ENCODE data around the gene FUS.

The FUS gene

DNA sequence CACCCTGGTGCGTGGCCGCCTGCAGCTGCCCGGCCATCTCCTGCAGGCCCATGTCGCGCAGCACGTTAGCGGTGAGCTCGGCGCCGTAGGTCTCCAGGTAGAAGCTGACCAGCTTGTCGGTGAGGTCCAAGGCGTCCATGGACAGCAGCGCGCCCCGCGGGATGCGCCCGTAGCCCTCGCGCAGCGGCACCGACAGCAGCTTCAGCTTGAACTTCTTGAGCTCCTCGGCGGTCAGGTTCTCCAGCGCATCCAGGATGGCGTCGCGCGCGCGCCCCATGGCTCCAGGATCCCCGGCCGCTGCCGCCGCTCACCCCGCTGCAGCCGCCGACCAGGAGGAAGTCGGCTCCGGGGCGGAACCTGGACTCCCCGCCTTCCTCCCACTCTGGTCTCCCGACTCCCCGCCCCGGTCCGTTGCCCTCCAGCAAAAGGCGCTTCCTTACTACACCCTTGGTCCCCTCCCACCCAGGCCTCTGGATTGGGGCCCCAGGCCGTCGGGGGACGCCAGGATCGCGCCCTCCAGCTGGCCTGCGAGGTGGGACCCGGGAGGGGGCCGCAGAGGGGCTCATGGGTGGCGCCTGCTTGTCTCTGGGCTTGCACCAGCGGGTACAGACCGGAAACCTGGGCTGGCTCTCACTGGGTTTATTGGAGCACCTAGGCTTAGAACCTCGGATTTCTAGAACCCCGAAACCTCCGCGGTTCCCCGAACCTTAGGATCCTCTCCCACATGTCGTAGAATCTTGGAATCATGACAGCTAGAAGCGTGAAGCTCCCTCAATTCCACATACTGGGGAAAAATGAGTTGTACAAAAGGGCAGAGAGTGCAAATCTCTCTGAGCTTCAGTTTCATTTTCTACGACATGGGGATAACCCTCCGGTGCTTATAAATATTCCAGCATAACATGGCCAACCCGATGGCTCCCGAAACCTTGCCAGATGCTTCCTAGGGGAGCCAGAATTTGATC is 22.8 kb downstream of the FUS start, which contains the start of gene PYCARD:
TSS of gene PYCARD (minus strand) at position 347 of the 962 bp plus-strand sequence. CDS start at position 277, 70 bp downstream.
- DNase-seq (ENCODE audit: low read depth in 2 of 2): no peak

DNA sequence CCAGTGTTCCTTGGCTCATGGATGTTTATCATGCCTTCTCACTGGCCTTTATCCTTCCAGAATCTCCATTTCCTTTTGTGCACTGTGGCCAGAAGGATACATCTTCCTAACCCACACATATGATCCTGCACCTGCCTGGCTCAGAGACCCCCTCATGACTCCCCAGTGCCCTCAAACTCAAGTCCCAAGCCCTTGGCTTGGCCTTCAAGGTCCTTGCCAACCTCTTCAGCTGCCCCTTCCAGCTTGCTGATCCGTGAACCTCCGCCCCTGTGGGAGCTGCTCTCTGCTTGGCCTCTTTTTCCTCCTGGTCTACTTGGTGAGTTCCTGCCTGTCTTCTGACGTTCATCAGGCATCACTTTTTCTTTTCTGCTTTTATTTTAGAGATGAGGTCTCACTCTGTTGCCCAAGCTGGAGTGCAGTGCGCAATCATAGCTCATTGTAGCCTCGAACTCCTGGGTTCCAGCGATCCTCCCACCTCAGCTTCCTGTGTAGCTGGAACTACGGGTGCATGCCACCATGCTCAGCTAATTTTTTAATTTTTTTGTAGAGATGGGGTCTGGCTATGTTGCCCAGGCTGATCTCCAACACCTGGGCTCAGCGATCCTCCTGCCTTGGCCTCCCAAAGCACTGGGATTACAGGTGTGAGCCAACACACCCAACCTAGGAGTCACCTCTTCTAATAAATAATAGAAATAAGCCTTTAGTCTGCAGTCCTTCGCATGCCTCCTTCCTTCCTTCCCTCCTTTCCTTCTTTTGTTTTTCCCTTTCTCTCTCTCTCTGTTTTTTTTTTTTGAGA is 25.1 kb downstream of the FUS start:
- DNase-seq (ENCODE audit: low read depth in 2 of 2): no peak

DNA sequence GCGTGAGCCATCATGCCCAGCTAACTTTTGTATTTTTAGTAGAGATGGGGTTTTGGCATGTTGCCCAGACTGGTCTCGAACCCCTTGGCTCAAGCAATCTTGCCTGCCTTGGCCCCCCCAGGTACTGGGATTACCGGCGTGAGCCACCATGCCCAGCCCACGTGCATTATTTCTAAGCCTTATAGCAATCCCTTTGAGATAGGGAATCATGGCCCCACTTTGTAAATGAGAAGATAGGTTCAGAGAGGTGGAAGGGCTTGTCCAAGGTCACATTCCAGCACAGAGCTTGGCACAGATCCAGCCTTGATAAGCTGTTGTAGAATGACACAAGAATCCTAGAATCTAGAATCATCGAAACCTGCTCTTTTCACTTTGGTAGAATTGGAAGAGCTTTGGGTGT is 26.8 kb downstream of the FUS start:
- DNase-seq (ENCODE audit: low read depth in 2 of 2): no peak

DNA sequence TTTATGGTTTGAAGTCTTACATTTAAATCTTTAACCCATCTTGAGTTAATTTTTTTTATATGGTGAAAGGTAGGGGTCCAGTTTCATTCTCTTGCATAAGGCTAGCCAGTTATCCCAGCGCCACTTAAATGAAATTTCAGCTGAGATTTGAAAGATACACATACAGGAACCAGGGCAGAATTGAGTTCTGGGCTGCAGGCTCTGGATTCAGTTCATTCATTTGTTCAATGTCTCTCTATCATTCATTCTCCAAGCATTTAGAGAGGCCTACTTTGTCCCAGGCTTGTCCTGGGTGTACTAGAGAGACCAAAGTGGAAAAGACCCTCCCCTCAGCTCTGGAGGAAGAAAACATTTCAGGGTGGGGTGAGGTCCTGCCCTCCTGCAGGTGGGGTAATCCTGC is 33.4 kb downstream of the FUS start:
- DNase-seq (ENCODE audit: low read depth in 2 of 2): no peak

DNA sequence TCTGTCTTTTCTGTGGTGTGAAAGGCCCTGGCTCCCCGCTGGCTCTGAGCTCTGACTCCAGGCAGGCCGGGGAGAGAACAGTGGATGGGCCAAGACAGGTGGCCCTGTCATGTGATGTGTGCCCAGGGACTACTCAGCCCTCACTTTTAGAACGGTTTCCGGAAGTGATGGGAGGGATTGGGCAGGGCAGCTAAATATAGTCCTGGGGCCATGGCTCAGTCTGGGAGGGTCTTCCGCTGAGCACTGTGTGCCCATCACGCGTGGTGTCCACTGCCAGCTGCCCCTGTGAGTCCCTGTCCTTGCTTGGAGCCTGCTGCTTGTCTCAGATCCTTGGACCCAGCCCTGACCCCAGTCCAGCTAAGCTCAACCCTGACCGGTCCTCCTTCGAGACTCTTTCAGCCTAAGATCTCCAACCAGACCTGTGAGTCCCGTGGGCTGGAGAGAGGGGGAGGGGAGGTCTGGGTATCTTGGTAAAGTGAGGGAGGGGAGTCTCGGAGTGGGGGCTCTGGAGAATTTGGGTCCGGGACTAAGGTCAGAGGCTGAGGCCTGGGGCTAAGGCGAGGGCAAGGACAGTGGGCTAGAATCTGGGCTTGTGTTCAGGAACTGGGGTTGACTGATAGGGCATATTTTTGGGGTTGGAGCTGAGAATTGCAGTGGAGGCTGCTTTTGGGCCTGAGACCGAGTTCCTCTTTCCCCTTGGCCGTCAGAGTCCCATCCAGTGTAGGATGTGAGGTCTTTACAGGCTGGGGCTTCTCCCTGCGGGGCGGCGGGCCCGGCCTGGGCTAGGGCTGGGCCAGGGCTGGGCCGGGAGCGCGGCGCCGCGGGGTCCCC is 34.2 kb downstream of the FUS start, which contains the start of gene TRIM72:
TSS of gene TRIM72 (plus strand) at position 243 of the 831 bp plus-strand sequence. CDS start 620 bp downstream, outside the sequence.
- no peak for DNase-seq (ENCODE audit: low read depth in 2 of 2)

DNA sequence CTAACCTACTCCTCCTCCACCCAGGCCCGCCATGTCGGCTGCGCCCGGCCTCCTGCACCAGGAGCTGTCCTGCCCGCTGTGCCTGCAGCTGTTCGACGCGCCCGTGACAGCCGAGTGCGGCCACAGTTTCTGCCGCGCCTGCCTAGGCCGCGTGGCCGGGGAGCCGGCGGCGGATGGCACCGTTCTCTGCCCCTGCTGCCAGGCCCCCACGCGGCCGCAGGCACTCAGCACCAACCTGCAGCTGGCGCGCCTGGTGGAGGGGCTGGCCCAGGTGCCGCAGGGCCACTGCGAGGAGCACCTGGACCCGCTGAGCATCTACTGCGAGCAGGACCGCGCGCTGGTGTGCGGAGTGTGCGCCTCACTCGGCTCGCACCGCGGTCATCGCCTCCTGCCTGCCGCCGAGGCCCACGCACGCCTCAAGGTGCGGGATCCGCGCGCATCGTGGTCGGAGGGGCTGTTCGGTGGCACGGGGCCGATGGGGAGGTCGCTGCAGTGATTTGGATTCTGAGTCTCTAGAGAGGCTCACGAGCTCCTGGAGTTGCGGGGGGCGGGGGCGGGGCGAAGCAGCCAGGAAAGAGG is 34.9 kb downstream of the FUS start:
- no peak for DNase-seq (ENCODE audit: low read depth in 2 of 2)

DNA sequence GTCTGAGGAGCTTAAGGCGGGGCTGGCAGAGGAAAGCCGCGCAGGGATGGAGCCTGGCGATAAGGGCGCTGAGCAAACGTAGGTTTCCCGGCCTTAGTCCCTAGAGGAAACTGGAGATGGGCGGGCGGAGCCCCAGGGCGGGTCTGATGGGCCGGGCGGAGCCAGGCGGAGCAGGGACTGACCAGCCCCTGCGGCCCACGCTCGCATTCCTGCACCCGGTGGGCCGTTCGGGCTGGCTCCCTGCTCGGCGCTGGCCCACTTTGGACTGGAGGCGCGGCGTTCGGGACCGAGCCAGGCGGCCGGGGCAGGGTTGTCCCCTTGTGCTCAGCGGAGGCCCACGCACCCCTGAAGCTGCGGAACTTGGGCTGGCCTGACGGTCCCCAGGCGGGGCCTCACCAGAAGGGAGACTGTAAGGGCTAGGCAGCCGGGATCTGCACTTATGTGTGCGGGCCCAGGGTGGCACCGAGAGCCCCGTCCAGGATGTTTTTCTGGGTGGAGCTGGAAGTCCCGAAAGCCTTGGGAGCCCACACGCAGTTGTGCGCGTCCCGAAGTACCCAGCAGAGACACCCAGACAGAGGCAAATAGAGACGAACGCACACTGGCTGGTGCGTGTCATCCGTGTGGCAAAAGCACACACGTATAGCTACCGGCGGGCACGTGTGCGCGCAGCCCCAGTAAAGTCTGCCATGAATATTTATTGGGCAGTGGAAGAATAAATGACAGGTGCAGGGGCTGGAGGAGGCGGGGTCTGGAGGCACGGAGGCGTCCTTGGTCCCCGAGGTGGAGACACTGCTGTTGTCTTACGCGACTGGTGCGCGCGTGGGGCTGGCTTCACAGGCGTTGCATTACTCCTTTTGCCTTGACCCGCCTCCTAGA is 35.6 kb downstream of the FUS start:
- no peak for DNase-seq (ENCODE audit: low read depth in 2 of 2)

DNA sequence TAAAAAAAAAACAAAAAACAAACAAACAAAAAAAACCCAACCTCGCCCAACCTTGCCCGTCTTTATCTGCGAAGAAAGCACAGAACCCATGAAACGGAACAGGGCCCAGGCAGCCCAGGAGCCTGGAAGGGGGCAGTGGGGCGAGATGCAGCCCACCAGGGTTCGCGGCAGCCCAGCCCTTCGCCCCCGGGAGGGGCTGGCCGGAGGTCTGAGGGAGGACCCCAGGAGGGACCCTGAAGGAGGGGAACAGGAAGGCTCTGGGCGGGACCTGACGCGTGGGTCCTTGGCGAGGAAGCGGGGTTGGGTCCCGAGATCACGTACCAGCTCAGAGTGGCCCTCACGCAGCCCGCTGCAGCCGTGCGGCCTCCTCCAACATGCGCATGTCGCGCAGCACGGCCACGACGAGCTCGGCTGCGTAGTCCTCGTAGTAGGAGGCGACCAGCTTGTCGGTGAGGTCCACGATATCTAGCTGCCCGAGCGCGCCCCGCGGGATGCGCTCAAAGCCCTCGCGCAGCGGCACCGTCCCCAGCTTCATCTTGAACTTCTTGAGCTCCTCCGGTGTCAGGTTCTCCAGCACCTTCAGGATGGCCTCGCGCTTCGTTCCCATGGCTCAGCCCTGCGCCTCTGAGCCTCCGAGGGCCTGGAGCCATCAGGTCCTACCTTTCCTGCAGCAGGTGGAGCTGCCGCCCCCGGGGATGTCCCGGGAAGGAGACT is 36.6 kb downstream of the FUS start, which contains the start of gene PYDC1:
TSS of gene PYDC1 (minus strand) at position 714 of the 714 bp plus-strand sequence. CDS start at position 607, 107 bp downstream.
- no peak for DNase-seq (ENCODE audit: low read depth in 2 of 2)

DNA sequence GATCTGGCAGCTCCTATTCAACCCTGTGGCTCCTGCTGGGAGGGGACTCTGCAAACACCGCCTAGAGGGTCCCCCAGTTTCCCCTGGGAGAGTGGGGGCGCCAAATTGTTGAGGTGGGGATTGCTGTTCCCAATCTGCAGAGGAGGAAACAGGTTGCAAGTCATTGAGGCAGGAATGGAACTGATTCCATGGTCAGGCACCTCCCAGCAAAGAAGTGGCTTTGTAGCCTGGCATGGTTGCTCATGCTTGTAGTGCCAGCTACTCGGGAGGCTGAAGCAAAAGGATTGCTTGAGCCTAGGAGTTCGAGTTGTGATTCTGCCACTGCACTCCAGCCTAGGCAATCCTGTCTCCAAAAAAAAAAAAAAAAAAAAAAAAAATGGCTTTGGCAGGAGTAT is 37.2 kb downstream of the FUS start:
- DNase-seq (ENCODE audit: low read depth in 2 of 2): no peak

DNA sequence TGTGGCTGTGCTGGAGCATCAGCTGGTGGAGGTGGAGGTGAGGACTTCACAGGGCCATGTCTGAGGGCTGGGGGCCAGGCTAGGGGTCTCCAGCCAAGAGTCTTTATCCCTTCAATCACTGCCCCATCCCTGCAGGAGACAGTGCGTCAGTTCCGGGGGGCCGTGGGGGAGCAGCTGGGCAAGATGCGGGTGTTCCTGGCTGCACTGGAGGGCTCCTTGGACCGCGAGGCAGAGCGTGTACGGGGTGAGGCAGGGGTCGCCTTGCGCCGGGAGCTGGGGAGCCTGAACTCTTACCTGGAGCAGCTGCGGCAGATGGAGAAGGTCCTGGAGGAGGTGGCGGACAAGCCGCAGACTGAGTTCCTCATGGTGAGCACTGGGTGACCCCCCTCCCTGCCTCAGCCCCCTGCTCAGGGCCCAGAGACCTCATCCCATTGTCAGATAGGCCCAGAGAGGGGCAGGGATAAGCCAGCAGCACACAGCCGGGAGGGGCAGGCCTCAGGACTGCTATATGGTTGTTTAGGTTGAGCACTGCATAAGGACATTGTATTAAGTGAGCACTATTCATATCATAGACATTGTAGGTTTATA is 39.3 kb downstream of the FUS start:
- no peak for DNase-seq (ENCODE audit: low read depth in 2 of 2)

DNA sequence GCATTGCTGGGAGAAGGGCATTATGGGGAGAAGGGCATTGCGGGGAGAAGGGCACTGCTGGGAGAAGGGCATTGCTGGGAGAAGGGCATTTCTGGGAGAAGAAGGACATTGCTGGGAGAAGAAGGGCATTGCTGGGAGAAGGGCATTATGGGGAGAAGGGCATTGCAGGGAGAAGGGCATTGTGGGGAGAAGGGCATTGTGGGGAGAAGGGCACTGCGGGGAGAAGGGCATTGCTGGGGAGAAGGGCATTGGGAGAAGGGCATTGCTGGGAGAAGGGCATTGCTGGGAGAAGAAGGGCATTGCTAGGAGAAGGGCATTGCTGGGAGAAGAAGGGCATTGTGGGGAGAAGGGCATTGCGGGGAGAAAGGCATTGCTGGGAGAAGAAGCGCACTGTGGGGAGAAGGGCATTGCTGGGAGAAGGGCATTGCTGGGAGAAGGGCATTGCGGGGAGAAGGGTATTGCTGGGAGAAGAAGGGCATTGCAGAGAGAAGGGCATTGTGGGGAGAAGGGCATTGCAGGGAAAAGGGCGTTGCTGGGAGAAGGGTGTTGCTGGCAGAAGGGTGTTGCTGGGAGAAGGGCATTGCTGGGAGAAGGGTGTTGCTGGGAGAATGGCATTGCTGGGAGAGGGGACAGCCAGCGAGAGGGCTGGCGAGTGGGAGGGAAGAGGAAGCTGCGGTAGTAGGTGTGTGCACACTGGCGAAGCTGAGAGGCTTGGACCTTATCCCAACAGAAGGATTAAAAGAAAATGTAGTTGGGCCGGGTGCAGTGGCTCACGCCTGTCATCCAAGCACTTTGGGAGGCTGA is 41.6 kb downstream of the FUS start:
- DNase-seq (ENCODE audit: low read depth in 2 of 2): no peak

DNA sequence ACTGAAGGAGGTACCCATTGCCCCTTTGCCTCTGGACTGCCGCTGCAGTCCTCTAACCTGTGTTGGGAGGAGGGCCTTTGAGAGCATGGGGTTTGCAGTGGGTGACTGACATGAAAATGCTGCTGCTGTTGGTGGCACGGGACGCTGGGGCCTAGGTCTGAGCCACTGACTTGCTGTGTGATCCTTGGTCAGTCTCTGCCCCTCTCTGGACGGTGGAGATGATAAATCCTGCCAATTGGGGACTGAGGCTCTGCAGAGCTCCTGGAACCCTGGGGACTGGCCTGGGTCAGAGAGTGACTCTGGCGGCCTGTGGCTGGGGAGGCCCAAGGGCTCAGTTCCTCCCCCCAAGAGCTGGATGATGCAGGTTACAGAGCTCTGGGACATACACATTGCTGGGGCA is 43.1 kb downstream of the FUS start:
- no peak for DNase-seq (ENCODE audit: low read depth in 2 of 2)

DNA sequence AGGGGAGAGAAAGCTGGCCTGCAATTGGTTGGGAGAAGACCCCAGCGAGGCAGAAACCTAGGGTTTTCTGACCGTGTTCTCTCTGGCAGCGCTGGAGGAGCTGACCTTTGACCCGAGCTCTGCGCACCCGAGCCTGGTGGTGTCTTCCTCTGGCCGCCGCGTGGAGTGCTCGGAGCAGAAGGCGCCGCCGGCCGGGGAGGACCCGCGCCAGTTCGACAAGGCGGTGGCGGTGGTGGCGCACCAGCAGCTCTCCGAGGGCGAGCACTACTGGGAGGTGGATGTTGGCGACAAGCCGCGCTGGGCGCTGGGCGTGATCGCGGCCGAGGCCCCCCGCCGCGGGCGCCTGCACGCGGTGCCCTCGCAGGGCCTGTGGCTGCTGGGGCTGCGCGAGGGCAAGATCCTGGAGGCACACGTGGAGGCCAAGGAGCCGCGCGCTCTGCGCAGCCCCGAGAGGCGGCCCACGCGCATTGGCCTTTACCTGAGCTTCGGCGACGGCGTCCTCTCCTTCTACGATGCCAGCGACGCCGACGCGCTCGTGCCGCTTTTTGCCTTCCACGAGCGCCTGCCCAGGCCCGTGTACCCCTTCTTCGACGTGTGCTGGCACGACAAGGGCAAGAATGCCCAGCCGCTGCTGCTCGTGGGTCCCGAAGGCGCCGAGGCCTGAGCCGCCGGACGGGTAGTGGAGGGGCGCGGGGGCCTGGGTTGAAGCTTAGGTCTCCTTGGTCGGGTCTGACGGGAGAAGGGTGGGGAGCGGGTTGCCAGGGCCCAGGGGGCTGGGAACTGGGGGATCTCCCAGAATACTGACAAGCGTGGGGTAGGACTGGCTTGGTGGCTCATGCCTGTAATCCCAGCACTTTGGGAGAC is 44.4 kb downstream of the FUS start:
- DNase-seq (ENCODE audit: low read depth in 2 of 2): no peak

DNA sequence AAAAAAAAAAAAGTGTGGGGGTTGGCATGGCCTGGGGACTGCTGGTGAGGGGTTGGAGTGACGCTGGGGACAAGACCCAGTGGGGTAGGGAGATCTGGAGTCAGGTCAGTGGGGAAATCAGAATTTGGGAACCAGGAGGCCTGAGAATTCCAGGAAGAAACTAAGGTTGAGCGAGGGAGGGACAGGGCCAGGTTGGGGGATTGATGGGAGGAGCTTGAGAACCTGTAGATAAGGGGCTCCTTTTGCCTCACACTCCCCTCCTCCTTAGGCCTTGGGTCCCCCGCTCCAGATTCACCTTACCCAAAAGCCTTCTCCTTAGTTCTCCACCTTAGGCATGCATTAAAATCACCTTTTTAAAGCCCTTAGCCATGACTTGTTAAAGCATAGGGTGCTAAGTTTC is 45.3 kb downstream of the FUS start:
- no peak for DNase-seq (ENCODE audit: low read depth in 2 of 2)

DNA sequence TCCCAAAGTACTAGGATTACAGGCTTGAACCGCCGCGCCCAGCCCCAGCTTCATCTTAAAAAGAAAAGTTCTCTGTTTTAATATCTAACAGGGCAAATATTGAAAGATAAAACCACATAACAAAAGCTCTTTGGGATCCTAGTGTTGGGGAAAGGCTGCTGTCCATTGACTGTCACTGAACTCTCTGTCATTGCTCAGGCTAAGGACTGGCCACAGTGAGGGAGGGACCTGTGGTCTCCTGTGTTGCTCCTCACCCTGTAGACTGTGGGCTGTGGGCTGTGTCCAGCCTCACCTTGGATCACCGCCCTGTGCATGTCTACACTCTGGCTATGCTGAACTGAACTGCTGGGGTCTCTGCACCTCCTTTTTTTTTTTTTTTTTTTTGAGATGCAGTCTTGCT is 48.3 kb downstream of the FUS start:
- DNase-seq (ENCODE audit: low read depth in 2 of 2): no peak

DNA sequence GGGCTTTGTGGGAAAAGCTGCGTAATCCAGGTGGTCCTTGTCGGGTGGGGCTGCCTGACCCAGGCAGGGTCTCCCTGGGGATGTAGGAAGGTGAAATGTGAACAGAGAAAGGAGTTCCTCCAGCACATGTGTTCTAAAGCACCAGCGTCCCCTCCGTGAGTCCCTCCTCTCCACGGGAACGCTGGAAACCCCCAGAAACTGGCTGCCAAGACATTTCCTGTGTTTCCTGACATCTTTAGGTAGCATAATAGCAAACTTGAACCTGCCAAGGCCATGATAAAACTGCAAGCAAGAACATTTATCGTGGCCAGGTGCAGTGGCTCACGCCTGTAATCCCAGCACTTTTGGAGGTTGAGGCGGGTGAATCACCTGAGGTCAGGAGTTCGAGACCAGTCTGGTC is 49.6 kb downstream of the FUS start:
- no peak for DNase-seq (ENCODE audit: low read depth in 2 of 2)

DNA sequence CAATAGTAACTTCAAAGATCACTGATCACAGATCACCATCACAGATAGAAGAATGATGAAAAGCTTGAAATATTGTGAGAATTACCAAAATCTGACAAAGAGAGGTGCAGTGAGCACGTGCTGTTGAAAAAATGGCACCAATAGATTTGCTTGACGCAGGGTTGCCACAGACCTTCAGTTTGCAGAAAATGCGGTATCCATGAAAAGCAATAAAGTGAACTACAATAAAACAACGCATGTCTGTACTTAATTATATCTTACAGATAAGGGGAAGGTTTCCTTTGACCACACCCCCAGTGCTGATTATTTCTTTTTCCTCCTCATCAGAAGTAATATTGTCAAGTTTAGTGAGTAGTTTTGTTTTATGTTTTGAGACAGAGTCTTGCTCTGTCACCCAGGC is 58.1 kb downstream of the FUS start:
- DNase-seq (ENCODE audit: low read depth in 2 of 2): no peak
